DMS153 (cell line): ENCODE measurements around the gene RARB.

Source experiments
- DNase-seq: peaks from one replicate; lab custom pipeline; 2025; lab: John Stamatoyannopoulos, UW

Gene RARB

DNA sequence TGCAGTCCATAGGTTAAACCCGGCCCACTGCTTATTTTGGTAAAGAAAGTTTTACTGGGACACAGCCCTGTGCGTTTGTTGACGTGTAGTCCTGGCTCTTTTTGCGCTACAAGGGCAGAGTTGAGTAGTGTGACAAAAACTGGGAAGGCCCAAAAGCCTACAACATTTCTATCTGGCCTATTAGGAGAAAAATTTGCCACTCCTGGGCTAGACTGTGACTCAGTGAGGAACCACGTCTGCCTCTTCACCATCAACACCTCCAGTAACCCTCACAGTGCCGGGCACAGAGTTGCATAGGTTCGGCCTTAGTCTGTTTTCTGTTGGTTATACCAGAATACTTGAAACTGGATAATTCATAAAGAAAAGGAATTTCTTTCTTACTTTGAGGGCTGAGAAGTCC, 126.3 kb downstream of the RARB start:
- DNase-seq, result no peak

DNA sequence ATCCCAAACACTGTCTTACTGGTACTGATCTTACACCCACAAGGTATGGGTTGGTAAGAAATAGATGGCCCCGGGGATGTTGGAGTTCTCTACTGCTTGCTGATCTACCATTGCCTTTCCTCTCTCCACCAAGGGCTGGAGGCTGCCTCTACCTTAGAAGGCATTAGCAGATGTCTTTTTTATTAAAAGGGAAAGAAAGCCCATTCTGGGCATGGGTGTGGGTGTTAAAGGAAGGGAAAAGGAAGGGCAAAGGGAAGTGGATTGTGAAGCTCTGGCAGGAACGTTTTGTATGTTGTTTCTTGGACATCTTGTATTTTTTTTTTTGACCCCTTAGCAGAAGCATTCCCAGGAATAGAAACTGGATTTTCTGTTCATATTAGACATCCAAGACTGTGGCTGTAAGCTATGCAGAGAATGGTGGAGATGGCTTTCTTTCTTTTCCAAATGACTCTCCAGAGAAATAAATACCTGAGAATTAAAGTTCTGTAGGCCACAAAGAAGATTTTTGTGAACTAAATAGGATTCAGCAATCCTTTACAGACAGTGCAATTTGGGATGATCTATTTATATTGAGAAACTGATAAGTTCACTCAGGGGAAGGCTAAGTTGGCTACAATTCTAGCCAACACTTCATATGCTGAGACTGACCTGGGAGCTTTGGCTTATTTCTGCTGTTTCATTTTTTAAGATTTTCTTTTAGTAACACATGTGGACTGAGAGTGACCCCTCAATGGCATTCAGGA, 127.8 kb downstream of the RARB start:
- no peak for DNase-seq

DNA sequence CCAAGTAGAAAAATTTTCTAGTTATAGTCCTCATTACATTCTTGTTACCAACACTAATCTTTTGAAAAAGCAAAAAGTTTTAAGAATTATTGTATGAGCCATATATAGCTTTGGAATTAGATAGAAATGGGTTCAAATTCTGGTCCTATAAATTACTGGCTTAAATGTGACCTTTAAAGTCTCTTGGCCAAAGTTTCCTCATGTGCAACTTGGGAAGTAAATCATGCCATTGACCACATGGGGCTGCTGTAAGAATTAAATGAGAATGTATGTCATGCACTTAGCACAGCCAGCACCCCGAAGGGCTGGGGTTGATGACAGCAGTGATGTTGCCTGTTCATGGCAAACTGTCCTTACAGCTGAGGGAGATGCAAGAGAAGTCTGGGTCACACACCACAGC, 128.4 kb downstream of the RARB start:
- no peak for DNase-seq

DNA sequence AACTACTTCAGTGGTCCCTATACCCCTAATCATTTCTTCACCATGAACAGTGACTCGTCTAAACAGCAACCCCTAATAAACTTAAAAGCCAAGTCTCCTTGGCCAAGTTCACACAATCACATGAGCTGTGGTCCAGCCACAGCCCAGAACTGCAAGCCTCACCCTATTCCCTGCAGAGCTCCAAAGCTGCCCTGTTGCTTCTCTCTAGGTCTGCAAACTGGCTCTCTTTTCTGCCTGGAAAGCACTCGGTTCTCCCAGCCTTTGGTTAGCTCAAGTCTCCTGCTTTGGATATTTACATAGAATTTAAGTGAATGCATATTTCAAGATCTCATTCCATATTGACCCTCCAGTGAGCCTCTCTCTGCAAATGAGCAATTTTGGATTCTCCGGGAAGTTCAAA, 129.6 kb downstream of the RARB start:
- DNase-seq, result no peak

DNA sequence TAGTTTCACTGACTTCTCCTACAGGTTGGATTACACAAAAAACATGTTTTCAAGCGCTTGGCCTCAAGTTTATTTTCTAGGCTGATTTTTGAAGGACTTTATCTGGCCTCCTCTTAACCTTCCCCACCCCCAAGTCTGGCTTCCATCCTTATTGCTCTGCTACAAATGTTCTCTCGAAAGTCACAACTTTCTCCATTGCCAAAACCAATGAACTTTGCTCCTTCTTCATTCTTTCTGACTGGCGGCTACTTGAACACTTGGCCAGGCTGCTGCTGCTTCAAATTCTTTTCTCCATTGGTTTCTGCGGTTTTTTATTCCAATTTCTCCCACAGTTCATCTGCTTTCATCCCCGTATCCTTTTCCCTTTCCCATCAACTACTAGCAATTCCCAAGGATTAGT, 130.1 kb downstream of the RARB start:
- DNase-seq, result no peak

DNA sequence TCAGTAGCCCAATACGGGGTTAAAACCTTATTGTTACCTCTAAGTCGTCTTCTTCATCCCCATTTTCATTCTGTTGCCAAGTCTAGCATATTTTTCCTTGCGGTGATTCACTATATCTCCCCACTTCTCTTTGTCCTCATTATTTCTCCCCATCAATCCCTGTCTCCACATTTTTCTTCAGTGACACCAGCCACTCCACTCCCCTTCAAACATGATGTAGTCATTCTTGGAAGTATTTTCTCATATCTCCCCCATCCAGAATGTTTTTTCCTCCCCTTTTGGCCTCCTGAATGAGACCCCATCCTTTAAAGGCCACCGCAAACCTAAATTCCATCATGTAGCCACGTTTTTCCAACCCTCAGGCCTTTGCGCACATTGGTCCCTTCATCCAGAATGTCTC, 130.7 kb downstream of the RARB start:
- DNase-seq, result no peak

DNA sequence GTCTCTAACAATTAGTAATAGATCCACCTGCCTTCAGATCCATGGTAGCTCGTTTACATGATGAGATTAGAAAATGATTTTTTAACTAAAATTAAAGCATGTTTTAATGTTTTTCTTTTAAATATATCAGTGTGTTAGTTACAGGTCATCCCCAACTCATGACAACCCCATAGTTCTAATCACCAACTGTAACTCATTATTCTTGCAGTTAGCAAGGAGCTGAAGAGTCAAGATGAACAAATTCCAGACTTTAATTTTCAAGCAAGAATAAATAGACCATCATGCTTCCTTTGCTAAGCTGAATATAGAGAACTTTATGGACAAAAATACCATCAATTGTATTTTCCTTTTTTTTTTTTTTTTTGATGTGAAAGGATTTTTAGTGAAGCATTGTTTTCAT, 135.5 kb downstream of the RARB start:
- DNase-seq, result no peak

DNA sequence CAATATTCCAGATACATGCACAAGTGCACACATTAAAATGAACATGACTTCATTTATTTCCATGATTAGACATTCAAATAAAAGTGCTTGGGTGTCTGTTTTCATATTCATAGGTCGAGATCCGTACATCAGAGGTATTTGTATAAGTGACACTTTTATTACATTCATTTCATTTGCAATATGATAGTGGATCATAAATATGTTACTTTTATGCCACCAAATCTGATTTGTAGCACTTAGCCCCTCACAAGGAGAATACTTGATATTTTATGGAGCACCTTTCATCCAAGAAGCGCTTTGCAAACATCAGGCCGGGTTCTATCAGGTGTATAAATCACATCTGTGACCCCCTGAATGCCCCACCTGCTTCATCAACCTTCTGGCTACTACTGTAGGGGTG, 136.0 kb downstream of the RARB start:
- DNase-seq, result no peak

DNA sequence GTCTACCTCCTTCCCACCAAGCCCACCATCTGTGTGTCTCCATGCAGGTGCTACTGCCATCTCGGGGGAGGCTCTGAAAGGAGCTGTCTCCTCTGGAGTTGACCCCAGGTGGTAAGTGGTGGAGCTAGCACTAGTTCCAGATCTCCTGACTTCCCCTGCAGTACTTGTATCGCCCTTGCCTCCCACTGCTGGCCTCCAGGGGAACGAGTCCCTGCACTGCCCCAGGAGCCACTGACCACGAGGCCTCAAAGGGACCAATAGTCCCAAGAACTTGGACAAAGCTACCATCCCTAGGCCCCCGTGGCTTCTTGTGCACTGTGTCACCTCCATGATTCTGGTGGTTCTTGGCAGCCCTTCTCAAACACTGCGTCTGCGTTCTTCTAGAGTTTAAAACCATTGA, 137.7 kb downstream of the RARB start:
- no peak for DNase-seq

DNA sequence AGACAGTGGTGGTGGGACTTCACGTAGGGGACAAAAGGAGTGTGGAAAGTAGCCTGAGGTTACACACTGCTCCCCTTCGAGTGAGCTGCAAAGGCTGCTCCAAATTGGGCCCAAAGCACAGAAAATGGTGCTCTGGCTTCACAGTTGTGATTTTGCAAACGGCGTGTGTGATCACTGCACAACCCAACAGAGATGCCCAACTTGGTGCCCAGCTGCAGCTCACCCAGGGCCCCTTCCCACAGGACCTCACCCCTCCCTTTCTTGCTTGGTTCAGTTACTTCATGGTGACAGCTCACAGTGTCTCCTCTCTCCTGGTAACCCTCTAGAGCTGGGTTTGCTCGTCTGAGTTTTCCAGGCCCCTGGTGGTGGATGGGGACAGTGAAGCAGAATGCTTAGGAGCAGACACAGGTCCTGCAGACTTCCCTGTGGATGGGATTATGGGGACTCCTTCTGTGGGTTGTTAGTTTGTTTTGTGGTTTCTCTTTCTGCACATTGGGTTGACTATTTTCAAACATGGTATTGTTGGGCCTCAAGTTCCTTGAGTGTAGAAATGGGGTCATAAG, 138.4 kb downstream of the RARB start:
- DNase-seq, result no peak

DNA sequence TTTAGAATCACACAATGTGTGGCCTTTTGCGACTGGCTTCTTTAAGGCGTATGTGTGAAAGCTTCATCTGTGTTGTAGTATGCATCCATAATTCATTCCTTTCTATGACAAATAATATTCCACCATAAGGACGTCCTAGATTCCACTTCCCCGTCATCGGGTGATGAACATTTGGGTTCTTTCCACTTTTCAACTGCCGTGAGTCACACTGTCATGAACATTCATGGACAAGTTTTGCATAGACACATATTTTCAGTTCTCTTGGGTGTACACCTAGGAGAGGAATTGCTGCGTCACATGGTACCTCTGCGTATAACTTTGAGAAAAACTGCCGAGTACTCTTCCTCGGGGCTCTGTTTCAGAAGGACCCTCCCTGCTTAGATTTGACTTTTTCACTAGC, 139.3 kb downstream of the RARB start:
- no peak for DNase-seq

DNA sequence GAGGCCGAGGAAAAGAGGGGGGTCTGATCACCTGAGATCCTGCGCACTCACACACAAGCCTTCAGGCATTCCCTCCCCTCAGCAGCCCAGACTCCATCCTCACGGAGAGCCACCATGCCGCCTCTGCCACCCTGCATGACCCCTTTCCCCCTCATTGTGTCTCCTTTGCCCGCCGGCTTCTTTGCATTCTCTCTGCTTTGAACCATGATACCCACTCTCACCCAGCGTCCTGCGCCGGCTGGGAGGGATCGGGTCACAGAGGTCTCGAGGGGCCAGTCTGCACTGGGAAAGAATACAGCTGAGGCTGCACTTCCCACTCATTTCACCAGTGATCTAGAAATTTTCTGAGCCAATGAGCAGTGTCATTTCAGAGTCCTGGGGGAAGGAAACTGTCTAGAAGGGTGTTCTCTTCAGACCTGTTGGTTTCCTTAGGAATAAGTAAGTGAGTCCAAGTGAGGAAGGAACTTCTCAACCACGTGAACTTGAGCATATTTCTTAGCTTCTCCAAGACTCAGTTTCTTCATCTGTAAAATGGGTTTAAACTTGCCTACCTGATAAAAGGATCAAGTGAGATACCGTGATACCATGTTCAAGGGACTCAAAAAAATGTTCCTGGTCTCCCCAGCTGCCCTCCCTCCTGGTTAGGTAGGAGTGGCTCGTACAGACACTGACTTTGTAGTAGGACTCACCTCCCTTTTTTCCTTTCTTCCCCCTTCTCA, 139.9 kb downstream of the RARB start:
- DNase-seq, result no peak

DNA sequence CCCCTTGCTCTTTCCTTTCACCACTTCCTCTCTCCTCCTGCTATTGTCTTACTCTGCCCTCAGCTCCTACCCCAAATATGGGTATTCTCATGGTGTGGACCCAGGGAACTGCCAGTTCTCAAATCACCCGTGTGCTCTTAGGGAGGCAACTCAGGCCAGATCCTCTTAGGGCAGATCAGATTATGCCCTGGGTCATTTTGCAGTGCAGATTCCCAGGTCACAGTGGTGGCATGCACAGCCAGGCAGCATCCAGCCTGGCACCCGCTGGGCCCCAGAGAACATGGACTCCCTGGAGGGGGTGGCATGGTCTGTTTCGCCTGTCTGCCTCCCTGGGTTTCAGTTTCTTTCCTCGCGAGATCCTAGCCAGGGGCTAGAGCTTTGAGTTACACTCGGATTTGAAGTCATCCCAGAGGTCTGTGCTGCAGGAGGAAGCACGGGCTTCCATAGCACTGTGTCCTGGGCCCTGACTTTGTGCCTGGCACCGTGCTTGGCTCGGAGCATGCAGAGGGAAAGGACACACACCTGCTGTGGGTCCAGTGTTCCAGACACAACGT, 140.5 kb downstream of the RARB start:
- no peak for DNase-seq

DNA sequence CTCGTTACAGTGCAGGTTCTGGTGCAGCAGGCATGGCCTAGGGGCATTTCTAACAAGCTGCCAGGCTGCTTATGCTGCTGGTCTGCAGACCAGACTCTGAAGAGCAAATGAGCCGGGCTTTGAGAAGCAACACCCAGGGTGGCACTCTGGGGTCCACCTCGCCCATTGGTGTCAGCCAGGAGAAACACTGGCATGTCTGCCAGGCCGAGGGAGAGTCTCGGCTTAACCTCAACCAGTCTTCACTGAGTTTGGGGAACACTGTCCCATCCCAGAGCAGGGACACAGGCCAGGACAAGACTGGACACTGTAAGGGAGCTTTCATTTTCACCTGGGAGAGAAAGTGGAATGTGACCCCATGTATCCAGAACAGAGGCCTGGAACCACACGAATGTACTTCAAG, 143.2 kb downstream of the RARB start:
- no peak for DNase-seq

DNA sequence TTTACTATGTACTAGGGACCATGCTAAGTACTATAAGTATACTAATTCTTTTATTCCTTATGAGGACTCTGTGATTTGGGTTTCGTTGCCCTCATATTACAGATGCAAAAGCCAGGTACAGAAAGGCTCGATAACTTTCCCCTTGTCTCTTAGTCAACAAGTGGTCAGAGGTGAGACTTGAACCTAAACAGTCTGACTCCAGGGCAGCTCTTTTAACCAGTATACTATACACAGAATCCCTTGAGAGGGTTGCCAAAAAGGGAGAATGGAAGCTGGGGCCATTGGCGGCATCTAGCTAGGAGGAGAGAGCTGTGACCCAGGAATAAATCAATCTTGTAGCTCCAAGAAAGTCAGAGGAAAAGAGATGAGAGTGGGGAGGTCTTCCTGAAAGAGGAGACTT, 144.3 kb downstream of the RARB start:
- no peak for DNase-seq

DNA sequence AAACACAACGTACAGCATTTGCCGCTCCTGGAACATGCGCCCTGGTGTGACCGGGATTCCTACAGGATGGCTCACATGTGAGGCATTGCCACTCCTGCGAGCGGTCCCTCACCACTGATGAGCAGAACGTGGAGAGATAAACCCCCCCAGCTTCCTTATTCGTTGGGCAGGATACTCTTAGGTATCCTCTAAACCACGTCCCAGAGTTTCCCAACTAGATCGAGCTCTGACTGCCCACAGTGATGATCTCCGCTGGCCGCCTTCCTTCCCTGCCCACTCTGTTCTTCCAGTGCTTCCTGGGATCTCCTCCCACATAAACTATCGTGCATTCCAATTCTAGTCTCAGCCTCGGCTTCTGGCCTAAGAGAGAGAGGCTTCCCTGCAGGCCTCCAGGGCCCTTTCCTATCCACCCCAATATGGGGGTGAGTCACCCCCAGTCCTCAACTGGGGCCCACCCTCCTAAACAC, 144.9 kb downstream of the RARB start:
- no peak for DNase-seq

DNA sequence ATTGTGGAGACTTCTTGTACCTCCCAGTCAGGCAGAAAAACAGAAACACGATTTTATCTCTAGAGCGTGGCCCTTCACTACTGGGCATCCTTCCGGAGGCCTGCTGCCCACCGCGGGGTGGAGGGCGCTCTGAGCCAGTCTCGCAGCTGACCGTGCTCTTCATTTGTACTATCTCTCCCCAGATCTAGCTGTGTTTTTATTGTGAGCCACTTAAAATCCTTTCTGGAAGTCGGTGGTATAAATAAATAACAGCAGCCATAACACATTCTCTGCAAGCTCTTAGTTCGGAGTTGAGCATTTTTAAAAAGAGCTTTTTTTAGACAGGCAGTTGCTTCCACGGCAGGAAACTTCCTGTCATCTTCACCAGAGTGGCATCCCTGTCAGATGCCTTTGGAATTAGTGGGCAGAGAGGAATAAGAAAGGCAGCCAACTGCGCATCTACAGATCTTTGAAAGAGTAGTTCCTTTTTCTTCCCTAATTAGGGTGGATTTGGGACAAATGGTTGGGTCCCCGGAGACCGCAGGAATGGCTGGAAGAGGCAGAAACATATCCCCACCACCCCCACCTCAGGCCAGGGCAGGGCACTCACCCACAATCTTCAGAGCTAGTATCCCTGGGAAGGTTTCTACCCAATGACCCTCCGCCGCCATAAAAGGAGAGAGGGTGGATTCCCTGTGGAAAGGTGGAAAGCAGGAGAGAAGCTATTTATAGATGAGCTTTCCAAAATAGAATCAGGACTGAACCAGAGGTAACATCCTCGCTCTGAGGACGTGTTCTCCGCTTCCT, 145.5 kb downstream of the RARB start:
- no peak for DNase-seq

DNA sequence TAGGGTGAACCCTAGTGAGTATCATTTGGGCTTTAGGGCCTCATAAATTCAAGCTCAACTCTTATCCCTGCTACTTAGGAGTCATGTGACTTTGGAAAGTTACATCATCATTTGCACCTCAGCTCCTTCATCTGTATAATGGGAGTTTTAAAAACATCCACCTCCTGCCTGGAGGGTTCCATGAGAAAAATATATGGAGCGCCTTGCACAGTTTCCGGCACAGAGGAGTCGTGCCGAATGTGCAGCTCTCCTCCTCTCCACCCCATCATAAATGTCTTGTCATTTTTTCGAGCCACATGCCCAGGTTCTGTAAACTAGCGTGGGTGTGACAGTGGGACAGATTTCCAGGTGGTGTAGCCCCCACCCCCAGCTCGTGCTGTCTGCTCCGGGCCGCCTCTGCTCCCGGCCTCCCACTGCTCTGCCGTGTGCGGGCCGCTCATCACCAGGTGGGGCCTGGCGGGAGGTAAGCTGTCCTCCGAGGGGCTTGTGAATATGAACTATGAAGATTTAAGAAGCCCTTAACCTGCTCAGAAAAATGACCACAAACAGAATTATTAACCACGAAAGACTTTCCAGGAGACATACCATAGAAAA, 146.2 kb downstream of the RARB start:
- no peak for DNase-seq

DNA sequence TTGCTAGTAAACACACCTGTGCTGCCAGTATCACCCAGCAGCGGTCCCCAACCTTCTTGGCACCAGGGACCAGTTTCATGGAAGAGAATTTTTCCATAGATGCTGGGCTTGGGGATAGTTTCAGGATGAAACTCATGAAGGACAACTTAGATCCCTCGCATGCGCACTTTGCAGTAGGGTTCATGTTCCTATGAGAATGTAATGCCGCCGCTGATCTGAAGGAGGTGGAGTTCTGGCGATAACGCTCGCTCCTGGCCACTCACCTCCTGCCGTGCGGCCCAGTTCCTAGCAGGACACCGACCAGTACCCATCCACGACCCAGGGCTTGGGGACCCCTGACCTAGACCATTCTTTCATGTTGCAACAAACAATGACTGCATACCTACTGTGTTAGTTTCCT, 146.9 kb downstream of the RARB start:
- no peak for DNase-seq

DNA sequence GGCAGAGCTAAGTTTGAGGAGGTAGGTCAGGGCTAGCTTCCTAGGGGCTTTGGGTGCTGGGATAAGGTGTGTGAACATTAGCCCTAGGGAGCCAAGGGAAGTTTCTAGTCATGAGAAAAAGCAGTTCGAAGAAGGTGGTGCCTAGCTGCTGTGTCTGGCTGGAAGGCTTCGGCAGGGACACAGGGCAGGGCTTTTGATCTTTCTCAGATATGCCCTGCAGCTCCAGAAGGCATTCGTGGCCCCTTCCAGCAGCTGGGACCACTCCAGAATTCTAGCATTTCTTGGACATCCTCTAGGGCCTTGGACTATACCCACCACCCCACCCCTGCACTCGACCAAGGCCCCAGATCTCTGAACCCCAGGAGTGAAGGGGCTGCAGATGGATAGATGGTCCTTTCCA, 148.1 kb downstream of the RARB start:
- no peak for DNase-seq

DNA sequence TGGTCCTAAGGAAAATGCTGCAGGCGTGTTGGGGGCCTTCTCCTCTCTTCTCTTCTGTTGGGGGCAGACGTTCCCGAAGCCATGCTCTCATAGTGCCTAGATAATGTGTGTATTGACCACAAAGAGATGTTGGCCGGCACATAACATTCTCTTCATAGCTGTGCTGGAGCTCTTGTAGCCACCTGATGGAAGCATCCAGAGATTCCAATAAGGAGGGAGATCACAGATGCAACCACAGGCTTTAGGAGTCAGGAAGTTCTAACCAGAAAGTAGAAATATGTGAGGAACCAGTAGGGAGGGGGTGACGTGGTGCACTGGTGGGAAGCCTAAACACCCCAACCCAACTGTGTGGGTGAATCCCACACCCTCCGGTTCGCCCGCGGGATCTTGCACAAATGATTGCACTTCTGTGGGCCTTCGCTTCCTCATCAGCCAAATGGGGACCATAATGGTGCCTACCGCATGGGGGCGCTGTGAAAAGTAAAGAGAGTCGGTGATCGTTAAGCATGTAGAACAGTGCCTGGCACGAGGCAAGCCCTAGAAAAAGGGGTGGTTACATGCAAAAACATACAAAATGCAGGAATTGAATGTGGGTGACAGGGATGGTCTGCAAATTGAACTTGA, 148.9 kb downstream of the RARB start:
- DNase-seq, result no peak

DNA sequence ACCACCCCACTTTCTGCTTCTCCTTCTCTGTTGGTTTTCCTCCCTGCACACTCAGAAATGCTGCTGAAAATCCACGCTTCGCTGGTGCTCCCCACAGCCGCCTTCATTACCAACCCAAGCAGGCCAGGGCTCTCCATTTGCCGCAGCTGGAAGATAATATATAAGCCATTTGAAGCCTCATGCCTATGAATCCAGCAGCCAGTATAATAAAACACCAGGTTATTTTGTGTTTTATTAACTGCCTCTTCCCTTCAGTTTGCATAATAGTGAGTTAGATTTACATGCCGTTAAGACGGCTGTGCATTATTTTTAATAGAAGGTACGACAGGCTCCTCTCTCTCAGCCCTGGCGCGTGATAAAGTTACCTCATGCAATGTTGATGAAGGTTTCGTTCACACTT, 150.0 kb downstream of the RARB start:
- no peak for DNase-seq
